COLO668 (cell line): ENCODE measurements around the gene ZBTB16.

Experiments
- DNase-seq: peaks from one replicate; lab custom pipeline; 2025; ENCODE audit not compliant: unreplicated experiment; lab: John Stamatoyannopoulos, UW

ZBTB16 gene

DNA sequence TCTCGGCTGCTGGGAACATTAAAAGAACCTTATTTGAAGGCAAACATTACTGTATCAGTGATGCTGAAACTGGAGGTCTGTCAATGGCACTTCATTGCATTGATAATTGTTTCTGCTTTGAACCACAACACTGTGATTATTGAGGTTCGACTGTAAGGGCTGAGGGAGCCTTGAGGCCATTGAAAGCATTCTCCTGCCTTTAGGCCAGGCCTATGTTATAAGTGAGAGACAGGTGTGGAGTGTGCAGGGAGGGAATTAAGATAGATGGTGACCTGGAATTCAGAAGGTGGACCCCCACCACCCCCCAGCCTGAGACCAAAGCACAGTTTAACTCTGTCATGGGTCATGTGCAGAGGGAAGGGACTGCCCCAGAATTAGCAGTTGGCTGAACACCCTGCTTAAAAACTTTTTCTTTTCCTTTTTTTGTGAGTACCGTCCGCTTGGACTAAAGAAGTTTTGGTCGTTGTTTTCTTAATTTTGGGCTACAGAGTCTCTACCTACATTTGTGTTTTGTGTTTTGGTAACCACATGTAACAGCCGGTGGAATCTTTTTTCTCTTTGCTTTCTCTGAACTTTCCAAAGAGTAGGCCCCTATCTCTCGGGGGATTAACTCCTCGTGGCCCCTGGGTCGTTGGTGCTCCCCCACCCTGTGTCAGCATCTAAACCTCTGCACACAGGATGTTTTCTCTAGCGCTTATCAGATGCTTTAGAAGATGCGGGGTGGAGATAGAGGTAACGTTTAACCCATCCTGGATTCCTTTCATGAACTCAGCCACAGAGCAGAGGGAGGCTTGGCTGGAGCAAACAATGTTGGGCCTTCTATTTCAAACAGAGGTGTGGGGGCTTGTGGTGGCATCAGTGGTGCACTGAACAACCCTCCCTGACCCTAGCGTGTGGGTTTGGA, 43.7 kb downstream of the ZBTB16 start:
- no peak for DNase-seq

DNA sequence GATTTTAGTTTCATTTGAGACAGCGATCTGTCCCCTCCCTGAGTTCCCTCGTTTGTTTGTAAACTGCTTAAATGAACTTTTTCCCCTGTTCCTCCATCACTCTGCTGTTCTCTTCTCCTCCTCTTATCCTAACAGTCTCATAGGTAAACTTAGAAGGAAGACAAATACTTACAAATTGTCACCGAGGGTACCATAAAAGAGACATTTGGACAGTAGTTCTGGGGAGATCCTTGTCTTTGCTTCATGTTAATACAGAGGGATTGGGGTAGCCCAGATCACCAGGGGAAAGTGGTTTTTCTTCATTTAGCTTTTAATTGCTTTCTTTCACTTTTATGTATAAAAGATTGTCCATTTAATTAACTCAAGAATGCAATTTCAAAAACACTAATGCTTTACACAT, 46.1 kb downstream of the ZBTB16 start:
- no peak for DNase-seq

DNA sequence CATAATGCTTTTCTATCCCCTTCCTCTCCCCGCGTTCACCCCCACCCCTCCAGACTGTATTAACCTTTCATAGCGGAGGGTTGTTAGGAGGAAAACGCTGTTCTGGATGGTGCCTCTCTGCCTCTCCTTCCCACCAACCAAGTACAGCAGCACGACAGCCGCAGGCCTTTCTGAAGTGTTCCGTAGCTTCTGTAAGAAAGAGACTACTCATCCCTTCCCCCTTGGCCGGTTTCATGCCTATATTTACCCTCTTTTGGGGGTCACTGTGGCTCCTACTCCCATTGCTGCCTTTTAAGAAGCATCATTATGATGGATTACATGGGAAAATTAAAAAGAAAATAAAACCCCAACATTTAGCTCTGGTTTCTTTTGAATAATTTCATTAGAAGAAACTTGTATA, 46.5 kb downstream of the ZBTB16 start:
- DNase-seq: no peak

DNA sequence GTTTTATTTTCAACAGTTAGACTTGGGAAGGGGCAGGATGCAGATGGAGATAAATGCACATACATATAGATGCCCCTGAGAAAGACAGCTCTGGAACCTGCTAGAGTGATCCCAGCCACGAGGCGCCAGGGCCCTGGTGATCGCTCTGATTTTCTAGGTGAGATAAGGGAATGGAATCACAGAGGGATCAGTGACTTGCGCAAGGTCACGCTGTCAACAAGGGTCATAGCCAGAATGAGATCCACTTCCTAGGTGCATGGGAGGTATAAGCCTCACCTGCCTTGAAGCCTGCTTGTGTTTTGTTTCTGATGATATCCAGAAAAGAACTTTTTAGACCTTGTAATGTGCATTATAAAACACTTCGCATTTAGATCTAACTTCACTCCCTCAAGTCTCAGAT, 47.5 kb downstream of the ZBTB16 start:
- no peak for DNase-seq

DNA sequence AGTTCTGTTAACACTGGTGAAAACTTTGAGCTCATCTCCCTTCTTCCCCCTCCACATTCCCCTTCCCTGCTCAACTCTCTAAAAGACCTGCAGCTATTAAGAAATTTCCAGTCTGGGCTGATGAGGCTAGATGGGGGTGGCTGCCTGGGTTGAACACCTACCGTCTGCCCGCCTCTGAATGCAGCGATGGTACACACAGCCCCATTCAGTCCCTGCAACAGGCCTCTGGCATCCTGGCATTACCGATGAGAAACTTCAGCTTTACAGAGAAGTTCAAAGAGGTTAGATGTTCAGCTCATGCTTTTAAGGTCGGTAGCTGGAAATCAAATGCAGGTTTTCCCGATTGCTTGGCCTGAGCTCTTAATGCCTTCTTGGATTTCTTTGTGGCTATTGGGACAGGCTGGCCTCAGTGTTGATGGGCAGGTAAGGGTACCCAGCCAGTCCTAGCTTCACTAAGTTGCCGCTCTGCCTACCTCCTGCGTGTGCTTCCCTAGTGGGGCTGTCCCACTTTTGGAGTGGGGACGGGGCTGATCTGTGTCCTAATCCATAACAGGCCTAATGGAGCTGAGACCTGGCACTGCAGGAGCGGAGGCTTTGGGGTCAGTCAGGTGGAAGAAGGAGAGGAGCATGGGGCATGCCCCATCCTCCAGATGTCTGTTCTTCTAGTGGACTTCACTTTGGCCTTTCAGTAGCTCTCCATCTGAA, 49.1 kb downstream of the ZBTB16 start:
- no peak for DNase-seq

DNA sequence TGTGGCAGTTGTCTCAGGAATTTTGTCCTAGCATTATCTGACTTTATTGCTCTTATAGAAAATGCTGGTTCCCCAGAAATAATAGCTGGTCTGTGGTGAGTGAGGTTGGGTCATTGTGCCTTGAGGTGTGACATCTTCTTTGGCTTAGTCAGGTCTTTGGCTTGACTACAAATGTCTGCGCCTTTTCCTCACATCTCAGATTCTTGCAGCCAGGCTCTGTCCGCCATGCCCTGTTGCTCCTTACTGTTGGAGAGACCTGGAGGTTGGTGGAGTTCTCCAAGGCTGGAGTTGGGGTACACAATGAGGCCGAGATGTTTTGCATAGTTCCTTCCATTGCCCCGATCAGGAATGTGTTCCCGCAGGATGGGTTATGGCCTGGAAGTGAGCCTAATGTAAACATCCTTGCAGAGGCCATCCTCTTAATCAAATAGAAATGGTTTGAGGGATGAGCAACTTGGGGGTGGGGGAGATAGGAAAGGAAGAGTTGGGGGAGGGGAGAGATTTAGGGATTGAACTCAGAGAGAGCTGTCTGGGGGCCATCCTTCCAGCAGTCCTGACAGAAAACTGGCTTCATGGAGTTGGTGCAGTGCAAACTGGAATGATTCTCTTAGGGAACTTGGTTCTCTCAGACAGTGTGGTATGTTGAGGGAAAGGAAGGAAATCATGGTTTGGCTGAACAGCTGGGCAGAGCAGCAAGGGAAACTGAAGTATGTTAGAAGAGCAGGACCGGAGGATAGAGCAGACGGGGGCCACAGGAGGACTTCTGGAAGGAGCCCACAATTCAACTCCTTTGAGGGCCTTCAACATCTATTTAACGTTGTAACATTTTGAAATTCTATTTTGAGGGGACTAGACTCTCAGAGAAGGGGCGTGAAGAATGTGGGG, 49.9 kb downstream of the ZBTB16 start:
- DNase-seq: no peak

DNA sequence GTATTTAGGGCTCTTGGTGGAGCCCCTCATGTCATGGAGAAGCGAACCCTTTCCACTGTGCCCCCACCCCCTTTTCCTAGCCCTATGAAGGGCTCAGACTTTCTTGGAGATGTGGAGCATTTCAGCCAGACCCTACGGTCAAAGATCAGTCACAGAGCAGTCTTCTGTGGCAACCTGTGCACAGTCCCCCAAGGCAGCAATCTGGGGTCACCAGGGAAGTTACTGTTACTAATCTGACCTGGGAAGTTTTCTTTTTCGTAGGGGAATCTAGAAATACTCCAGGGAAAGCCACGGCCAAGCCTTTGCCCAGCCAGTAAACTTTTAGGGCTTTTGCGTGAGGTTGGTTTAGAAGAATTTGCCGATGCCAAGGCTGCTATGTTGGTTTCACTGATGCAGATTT, 50.6 kb downstream of the ZBTB16 start:
- no peak for DNase-seq

DNA sequence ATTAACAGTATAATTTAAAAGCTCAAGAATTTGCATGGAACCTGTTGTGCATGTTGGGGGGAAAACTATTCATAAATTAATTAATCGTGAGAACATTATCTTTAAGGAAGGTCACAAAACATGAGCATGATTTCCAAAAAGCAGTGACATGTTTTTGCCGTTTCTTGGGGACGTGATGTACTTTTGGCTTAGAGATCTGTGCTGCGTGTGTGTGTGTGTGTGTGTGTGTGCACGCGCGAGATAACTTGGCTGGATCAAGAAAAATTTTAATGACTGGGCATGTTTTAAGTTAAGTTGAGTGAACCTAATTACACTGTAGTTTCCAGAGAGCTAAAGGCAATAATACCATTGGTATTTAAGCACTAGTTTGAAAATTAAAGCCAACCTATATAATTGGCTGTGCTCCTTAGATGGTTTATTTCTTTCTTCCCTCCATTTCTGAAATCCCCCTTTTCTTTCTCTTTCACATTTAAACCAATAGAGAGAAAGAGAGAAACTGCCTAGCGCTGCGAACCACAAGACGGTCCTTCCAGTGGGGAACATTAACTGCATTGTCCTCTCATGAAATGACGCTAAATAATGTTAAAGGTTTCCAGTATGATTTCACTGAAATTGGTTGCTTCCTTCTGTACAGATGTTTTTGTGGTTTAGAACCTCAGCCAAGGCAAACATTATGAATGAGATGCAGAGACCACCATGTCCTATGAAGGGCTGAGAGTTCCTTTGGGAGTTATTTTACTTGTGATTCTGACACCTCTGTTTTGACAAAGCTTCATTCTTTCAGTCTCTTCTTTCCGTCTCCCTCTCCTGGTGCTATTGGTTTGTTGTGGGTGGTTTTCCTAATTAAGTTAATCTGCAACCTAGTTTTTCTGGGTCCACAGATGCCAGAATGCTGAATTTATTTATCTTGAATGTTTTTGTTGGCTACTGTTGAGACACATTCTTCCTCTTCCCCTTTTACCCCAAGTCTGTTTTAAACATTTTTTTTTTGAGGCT, 51.7 kb downstream of the ZBTB16 start:
- no peak for DNase-seq

DNA sequence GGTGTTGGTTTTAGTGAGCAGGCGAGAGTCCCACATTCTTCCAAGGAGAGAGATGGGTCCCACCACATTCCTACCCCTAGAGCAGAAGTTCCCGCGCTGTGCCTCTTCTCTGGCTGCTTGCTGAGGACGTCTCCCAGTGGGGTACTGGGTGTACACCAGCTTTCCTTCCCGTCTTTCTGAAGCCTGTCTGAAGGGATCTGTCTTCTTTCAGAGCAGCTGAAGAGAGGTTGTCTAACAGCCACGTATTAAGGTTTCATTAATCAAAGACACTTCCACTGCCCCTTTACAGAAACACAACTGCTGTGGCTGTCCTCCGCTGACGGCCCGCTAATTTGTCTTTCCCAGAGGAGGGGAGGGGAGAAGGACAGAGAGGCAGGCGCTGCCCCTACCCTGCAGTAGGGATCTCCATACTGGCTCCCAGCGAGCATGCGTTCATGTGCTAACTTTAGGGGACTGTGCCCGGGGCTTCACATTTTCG, 56.0 kb downstream of the ZBTB16 start:
- DNase-seq: no peak

DNA sequence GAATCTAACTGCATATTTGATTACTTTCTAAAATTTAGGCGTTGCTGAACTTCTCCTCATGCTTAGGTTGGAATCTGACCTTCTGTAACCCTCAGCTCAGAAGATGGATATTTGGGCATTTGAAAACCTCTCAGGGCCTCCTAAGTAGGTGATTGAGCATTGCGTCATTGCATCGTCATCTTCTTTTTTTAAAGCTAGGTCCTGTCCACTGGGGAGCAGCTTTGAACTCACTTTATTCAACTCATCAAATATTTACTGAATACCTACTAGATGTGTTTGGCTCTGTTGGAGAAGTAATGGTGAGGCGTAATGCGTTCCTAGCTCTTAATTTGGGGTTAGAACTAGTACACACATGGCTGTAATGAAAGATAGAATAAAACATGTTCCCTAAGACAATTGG, 56.8 kb downstream of the ZBTB16 start:
- DNase-seq: no peak

DNA sequence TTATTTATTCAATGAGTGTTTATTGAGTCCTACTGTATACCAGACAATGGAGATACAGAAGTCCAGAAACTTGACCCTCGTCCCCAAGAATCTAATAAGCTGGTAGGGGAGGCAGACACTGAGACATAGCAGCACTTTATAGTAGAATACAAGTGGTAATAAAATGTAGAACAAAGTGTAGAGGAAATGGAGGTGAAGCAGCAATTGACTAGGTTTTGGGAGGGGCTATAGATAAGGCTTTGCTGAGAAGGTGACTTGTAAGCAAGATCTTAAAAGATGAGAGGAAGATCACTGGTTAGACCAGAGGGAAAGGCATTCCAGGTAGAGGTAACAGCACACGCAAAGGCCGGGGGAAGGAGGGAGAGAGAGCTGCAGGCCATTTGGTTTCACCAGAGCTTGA, 57.3 kb downstream of the ZBTB16 start:
- no peak for DNase-seq

DNA sequence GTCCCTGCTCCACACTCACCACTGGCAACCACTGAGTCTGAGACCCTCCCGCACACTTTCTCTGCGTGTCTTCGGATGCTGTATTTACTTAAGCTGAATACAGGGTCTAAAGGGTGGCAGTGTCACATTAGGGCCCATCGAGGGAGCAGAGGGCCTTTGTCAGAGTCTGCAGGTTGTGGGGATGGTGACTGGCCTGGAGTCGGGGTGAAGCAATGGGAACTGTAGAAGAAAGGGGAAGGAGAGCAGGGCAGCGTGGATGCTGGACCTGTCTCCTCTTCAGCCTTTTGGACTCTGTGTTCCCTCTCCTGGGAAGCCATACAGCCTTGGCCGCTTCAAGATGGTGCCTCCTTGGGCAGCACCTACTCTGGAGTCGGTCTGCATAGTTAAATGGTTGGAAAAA, 61.1 kb downstream of the ZBTB16 start:
- no peak for DNase-seq

DNA sequence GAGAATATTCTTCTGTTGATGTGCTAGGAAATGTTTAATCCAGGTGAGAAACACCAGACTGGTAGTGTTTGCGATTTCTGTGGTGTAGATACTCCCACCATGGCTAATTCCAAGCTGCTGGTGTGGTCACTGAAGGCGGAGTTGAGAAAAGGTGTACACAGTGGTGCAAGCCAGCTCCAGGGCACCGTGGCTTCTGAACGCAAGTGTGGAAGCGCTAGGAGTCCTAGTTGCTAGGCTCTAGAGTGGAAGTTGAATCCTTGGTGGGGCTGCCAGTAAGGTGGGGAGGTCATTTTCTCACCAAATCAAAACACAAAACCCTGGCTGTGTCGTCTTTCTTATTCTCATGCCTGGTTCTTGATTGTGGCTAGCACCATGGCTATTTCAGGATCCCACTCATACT, 61.6 kb downstream of the ZBTB16 start:
- no peak for DNase-seq

DNA sequence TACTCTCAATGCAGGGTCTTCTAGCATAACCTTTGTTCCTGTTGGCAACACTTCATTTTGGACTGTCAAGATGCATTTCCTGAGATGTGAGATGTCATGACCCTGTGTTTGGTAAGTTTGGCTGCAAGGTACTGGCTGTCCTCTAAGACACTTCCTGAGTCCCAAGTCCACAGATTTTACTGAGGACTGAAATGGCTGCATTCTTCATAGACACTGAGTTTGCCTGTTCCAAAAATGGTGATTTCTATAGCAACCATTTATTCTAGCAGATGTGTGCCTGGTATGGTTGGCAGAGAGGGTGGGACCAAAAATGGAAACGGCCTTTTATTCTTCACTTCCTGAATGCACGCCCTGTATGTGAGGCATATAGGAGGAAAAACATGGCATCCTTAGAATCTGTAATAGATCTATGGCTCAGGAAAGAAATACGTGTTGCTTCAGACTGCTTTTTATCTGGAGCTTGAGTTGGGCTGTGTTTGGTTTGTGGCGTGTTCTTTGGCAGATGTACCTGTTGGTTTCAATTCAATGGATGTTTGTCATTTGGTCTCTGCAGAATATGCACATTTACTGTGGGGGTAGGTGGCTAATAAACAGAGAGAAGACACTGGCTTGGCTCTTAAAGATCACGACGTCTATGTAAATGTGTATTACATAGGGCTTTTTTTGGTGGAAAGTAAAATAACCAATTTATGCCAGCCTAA, 62.4 kb downstream of the ZBTB16 start:
- no peak for DNase-seq

DNA sequence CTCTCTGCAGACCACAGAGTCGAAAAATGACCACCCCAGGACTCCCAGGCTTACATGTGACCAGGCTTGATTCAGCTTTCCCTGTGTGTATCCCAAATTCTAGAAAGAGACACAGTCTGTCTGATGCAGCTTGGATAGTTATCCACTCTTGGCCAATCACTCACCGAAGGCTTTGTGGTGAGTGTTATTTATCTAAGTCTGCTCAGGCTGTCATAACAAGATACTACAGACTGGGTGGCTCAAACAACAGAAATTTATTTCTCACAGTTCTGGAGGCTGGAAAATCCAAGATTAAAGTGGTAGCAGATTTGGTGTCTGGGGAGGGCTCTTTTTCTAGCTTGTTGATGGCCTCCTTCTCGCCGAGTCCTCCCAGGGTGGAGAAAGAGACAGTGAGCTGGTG, 63.2 kb downstream of the ZBTB16 start:
- DNase-seq: no peak

DNA sequence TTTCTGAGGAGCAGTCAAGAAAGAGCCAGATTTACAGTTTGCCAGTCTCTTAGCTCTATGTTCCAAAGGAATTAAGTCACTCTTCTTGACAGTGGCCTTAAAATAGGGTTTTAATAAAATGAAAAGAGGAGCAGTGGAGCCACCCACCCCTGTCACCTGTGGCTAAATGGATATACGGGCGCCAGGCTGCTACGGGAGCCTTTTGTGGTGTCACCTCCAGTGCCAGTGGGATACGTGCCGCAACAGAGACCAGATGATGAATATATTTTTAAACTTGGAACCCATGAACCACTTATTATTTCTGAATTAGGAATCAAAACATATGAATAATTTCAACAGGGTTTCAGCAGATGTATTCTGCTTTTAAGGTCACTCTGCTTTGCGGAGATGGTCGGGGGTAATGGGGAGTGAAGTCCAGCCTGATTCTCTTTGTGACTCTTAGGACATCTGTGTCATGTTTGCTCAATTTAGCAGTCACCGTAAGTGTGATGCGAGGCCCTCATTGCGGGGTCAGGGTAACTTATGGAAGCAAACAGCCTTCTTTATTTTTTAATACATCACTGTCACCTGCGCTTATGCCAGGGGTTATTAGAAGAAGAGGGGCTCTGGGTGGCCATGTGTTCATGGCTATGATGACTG, 64.3 kb downstream of the ZBTB16 start:
- no peak for DNase-seq

DNA sequence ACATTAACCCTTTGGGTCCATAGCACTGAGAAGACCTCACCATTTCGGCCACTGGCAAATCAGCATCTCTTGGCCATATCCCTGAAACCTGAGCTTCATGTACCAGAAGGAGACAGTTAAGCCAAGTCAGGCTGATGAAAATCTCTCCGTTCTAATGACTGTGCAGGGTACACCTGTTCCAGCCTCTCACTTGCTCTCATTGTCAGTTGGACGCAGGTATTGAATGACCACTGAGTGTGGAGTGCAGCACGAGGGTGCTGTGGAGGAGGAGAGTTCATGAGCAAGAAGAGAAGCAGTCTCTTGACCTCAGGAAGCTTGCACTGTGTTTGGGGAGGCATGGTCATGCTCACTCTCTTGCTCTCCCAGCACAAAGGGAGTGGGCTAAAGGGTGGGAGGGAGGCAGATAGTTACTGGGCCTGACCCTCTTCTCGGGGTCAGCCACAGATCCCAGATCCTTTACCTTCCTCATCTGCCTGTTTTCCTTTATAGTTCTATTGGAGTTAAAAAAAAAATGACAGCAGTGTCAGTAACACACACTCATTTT, 65.2 kb downstream of the ZBTB16 start:
- DNase-seq: no peak

DNA sequence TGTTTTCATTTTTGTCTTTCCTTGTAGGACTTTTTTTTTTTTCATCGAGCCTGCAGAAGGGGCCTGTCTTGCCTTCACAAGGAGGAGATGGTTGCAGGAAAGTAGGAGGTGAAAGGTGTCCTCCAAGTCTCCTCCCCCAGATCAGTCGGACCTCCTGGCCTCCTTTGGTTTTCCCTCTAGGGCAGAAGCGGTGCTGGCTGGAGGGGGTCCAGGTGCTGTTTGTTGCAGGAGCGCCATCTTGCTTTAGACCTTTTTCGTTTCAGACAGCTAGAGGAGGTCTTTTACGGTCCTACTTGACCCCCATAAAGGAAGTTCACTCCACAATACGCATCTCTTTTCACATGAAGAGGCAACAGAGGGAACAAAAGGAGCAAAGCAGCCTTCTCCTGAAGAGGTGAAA, 66.0 kb downstream of the ZBTB16 start:
- no peak for DNase-seq

DNA sequence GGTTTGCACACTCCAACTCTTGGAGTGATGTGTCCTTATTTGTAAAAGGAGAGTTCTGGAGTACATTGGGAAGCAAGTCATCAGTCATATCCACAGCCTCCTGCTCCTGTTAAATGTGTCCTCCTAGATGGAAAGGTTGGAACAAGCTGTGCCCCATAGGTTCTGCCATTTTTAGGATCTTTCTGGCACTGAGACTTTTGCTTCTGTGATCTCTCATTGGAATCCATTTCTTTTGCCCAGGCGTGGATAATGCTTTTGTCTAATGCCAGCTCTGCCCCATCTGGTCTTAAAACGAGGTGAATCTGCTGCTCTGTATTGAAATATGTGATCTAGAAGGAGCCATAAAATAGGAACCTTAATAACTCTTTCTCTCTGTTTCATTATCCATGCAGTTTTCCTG, 66.4 kb downstream of the ZBTB16 start:
- DNase-seq: no peak
